Activated CD8-positive, alpha-beta memory T cell treated with anti-CD3 and anti-CD28 coated beads for 48 hours (primary cell): ENCODE data around the gene C8B.

Experiments used
- DNase-seq, 3 experiments: peaks; one replicate each; pipeline ENCODE4 v3.0.0-alpha.2; 2020; ENCODE audit warnings: low read depth in 2 of 3, low spot score in 2 of 3

The C8B gene

DNA sequence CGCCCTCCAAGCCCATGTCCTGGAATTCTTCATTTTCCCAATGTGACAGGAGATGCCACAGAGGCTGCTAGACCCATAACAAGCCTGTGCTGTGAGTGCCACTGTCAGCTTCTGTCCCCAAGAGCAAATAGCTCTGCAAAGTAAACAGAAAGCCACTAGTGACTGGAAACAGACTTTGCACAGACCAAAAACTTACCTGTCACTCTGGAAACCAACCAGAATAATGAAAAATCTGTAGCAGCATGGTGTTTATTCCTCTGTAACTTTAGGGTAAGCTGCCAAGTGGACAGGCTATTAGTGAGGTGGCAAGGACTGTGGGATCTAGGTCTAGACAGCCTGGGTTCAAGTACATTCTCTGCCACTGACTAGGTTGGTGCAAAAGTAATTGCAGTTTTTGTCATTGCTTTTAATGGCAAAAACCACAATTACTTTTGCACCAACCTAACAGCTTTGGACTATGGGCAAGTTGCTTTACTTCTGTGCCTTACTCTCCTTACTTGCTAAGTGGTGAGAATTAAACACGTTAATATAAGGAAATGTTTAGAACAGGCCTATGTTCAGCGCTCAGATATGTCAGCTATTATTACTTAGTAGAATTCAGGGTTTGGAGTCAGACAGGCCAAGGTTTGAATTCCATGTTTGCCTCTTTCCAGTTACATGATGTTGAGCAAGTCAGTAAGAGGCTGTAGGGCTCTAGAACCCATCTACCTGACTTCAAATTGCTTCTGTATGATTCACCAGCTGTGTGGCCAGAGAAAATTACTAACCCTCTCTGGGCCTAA is at the start of gene C8B:
Gene C8B, minus strand, starts transcription at position 100 of the 782 bp plus-strand sequence. Its CDS starts 67 bp downstream, at position 33.
- no peak for DNase-seq

DNA sequence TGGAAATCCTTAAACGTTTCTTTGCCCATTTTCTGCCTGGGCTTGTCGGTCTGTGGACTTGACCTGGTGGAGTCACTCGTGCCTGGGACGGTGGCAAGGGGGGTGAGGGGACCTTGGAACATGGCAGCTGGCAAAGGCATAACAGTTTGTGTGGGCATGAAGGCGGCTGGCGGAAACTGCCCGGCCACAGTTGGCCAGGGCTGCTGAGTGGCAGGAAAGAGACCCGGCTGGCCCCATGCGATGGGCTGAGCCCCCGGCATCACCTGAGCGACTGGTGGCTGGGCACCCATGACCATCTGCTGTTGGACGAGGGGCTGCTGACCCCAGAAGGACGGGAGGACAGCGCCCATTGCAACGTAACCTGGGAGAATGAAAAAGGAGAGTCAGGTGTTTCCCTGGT is 49.3 kb upstream of the C8B start:
- no peak for DNase-seq

DNA sequence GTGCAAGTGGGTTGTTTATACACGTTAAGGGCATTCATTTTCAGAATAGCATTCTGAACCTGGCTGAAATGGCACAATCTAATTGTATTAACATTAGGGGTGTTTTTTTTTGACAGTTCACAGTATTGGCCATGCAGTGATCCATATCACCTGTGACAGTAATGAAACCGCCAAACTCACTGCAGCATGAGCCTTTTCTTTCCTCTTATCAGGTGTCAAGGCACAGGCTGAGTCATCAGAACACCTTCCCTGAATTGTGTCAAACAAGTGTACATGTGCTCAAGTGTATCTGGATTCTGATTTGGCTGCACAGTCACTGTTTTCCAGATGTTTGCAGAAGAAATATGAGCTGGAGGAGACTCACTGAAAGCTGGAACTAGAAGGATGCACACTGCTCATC is 47.7 kb upstream of the C8B start:
- DNase-seq: no peak

DNA sequence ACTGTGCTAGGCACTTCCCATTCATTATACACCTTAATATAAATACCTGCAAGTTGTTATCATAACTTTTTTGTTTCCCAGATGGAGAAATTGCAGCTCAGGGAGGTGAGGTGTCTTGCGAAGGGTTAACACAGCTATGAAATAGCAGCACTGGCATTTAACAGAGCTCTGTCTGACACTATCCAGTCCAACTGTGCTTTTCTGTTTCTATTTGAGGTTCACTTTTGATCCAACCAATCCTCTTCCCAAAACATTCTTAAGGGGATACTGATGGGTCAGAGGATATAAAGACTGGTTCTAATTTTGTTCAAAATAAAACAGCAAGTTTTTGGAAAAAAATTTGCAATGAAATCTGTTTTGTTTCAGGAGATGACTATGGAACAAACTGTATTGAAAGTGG is 46.5 kb upstream of the C8B start:
- DNase-seq: no peak

DNA sequence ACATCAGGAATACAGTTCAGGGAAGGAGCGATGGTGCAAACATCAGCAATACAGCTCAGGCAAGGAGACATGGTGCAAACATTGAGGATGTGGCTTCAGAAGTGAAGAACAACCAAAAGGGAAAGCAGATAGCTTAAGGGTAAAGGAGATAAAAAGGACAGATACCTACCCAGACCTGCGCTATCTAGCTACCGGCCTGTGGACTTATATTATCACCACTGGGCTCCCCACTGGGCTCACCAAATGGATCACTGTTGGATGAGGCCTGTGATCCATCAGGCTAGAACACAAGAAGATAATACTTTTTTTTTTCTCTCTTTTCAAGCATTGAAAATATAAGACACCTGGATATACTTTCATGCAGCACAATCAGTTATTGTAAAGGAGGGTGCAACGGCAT is 44.7 kb upstream of the C8B start:
- no peak for DNase-seq

DNA sequence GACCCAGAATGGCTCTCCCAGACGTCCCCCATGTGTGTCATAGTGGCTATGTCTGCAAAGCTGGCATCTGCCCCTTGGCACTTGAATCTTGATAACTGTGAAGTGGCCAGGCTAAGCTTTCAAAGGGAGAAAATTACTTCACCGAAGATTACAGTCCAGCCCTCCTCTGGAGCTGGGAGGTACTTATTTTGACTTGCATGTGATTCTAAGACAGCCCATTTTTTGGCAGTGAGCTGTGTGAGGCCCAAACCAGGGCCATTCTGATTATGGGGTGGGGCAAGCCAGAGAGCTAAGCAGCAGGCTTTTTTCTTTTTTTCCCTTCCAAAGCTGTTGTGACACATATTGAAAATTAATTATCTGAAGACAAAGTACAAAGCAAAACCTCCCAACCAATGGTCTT is 42.1 kb upstream of the C8B start:
- no peak for DNase-seq

DNA sequence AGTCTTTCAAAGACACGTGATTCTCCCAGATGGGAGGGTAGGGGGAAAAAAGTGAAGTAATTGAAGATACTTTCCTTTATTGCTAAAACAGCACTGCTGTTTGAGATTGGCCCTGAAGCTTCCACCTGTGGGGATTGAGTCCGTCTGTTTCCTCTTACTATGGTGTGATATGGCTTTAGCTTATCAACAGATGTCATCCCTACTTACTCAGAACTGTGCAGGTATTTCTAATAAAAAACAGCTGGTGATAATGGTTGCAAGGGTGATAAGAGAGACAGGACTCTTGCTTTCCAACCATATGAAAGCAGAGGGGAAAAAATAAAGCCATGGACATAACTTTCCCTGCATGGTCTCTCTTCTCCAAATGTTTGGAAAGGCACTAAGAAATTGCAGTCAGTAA is 41.7 kb upstream of the C8B start:
- no peak for DNase-seq

DNA sequence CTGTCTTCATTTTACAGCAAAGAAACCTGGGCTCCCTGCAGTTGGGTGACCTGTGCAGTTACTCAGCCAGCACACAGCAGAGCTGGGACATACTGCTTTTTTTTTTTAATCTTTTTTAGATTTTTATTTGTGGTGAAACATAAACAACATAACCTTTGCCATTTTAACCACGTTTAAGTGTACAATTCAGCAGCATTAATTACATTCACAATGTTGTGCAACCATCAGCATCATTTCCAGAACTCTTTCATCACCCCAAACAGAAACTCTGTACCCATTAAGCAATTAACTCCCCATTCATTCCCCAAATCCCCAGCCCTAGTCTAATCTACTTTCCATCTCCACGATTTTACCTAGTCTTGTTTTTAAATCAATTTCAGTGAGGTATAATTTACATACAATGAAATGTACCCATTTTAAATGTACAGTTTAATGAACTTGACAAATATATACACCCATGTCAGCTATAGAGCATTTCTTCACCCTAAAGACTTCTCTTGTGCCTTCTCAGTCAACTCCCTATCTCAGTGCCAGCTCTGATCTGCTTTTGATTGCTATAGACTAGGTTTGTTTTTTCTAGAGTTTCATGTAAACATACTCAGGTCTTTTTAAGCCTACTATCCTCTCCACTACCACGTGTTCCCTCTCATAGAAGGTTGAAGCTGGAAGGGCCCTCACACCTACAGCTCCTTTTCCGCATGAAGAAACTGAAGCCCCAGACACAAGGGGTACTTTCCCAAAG is 37.8 kb upstream of the C8B start:
- no peak for DNase-seq

DNA sequence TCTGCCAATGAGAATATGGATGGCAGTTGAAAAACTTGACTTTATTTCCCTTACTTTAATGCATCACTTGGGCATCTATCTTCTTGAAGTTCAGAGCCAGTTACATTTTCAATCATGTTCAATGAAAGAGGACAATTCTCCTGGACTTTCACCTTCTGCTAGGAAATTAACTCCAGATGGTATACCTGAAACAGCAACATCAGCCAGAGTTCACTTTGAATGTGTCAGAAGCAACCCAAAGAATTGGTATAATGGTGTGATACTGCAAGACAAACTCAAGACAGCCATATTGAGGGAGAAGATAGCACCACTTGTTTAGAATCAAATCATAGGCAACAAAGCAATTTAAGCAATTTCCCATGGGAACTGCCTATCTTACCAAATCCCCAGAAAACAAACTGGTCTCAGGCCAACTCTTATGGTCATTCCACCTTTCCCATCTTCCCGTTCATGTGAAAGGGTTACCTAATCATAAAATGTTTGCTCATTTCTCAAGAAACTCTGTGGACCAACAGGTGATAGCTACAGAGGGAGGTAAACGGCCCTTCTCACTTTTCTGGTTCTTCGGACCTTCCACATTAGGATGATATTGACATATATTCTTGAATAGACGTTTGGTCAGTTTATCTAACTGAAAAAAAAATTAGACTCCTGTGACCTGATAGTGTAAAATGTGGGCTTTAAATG is 29.7 kb upstream of the C8B start:
- no peak for DNase-seq

DNA sequence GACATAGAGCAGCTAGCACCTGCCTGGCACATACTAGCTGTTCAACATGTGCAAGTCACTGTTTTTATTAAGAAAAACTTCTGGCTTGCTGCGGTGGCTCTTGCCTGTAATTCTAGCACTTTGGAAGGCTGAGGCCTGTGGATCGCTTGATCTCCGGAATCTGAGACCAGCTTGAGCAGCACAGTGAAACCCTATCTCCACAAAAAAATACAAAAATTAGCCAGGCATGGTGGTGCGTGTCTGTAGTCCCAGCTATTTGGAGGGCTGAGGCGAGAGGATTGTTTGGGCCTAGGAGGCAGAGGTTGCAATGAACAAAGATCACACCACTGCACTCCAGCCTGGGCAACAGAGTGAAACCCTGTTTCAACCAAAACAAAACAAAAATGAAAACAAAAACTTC is 27.7 kb upstream of the C8B start:
- DNase-seq: no peak

DNA sequence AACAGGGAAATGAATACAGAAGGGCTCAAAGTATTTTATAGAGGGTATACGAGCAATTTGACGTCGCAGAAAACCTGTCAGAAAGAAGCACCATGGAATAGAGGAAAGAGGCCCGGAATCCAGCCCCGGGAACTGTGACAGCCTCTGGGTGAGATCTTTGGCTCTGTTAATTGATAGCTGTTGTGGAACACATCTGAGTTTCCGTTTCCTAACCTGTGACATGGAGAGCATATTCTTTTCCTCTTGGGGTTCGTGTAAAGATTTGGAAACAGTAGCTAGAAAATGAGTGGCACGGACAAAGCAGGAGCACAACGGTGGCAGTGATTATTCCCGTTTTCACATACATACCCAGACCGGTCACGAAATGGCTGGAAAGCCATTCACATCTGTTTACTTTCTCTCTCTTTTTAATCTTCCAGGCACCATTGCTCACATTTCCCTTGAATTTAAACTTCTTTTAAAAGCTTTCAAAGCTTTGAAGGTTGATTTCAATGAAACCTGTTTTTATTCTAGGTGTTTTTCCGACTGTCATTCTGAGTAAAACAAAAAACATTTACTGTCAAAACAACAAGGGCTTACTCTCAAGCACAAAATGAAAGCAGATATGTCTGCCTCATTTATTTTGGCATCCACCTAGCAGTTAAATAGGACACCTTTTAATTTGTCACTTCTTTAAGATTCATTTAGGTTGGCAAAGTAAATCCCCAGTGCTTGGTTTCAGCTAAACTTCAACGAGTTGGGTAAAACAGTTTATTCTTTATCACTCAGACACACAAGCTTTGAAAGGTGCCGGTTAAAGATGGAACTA is 26.7 kb upstream of the C8B start:
- DNase-seq: no peak

DNA sequence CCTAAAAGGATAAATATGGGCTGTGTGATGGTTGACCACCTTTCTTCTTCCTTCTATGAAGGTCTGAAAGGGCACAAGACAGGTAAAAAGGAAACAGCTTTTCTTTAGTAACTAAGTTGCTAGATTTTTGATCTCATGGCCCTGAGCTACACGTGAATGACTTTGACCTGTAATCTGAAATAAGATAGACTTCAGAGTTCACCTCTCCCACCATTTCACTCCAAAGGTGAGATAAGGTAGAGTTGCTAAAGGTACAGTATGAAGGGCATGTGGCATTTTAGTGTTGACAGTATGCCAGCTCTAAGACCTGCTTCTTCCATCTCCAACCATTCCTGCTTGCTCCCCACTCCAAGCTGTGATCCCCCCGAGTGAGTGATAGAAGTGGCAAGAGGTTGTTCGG is 25.8 kb upstream of the C8B start:
- no peak for DNase-seq

DNA sequence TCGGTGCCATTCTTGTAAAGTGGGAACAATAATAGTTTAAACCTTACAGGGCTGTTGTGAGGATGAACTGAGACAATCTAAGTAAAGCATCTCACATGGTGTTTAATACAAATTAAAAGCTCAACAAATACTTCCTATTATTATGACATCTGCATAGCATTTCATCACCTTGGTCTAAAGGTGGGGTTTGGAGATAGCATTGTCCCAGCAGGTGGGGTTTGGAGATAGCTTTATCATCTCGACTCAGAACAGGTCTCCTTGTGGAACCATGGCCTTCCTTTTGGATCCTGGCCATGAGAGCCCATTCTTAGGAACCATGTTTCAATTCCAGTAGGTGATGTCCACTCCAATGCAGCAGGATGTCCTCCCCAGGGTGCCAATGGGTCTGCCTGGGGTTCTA is 20.6 kb upstream of the C8B start:
- DNase-seq: no peak

DNA sequence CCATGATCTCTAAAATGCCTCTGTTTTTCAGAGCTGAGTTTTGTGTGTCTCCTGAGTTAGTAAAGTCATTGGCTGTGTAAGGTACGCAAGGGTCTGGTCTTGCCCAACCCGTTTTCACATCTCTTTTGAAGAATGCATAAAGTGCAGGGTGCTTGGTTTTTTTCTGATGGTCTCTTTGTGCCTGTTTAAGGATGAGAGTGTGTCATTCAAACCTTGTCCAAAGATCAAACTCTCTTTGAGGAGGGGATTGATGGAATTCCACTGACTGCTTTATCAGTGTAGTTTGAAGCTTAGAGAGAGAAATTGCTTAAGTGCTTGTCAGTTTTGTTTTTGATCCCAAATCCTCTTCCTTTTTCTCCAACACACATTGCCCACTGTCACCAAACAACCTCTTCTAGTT is 20.0 kb upstream of the C8B start:
- no peak for DNase-seq

DNA sequence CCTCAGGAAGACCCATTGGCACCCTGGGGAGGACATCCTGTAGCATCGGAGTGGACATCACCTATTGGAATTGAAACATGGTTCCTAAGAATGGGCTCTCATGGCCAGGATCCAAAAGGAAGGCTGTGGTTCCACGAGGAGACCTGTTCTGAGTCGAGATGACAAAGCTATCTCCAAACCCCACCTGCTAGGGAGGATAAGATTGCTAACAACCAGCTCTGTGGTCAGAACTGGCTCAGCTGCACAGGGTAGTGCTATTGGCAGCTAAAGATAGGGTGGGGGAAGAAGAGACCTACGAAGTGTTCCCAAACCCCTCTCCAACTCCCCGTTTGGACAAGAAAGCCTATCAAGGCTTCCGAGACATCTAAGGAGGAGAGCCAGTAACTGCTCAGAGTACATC is 17.7 kb upstream of the C8B start:
- no peak for DNase-seq

DNA sequence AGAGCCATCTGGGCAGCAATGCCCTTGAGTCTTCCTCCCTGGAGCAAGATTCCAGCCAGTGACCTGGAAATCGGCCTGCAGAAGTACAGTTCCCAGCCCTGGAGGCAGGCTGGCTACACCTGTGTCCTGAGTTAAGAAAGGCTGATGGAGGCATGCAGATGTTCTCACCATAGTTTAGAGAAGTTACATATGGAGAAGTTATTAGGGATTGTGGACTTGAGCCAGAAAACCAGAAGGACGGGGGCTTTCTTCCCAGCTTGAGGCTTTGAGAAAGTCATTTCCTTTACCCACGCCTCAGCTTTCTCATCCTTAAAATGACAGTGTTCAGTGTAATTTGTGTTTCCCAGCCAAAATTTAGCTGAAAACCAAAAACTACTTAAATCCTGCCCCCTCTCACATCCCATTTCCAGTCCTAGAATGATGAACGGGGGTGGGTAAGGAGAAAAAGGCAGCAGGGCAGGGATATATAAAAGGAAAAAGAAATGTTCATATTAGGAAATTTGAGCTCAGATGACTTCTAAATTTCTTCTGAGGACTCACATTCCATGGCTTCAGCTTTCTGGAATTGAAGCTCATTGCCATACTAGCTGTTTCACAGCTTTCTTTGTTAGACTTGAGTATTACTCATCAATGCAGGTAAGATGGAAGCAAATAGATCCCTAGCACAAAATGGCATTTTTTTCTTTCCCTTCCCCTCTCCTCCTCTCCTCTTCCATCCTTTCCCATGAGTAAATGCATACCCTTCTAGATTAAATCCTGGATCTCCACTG is 14.4 kb upstream of the C8B start:
- DNase-seq: no peak

DNA sequence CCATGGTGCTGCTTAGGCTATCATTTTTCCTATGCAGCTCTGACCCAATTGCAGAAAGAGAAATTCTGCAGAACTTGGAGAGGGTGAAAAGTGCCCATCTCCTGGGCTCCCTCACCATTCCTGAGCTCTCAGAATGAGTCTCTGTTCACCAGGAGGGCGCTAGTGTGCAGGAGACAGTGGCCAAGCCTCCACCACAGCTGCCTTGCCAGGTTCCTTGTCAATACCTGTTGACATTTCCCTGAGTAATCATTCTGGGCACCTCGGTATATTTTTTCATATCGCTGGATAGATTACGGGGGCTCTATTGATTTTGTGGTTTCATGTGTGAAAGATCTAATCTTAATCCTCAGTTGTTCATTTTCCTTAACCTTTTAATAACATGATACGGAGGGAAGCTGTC is 13.0 kb upstream of the C8B start:
- no peak for DNase-seq

DNA sequence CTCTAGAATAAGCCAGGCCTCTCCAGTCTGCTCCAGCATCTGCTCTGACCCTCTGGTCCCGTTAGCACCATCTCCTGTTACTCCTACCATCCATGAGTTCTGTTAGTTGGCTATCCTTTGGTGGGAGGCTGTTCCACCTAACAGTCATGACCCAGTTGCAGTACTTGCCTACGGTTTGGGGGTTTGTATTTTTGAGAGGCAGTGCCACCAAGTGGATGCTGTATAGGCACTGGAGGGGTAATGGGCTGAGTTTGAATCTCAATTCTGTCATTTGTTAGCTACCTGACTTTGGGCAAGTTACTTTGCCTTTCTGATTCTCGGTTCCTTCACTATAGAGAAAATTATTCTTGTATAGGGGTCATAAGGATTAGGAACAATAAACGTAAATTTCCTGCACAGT is 12.1 kb upstream of the C8B start:
- no peak for DNase-seq

DNA sequence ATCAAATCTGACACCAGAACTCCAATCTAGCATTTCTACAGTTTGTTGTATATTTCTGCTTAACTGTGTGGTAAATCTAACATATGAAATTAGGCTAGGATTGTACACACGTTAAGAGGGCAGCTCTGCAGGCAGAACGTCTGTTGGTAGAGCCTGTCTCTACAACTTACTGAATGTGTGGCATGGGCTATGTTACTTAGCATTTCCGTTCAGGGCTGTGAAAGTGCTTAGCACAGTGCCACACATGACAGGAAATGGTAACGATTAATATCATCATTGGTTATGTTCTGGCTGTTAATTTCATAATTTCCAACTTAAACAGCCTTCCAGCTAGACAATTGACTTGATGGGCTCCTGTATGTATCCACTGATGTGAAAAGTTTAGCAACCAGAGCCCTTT is 9.6 kb upstream of the C8B start:
- no peak for DNase-seq

DNA sequence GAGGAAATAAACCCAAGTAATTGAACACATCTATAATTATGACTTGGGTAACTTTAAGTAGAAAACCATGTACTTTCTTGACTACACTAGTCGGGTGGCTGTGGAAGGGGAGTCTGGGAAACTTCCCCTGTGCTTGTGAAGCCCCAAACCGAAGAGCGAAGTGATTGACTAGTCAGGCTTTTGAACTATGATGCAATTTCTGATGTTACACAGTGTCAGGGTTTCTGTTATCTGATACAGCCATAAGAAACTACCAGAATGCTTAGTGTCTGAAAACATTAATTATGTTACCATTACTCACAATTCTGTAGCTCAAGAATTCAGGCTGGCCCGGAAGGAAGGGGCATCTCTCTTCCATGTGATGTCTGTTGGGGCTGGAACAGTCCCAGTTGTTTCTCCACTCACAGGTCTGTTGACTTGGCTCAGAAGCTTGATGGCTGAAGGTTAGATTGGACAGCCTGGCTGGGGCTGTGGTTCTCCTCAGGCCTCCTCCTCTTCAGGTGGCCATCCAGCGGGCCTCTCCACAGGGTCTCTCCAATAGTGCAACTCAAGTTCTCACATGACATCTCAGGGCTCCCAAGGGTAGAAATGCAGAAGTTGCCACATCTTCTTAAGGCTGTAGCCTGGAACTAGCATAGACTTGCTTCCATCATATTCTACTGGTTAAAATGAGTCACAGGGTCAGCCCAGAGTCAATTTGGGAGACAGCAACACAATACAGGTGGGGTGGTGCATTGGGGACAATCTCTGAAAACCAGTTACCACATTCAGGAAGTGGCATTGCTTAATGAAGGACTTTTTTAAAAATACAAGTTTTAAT is 8.3 kb upstream of the C8B start:
- no peak for DNase-seq
